Measurements from ENCODE around the gene CTXN1.

The CTXN1 gene

GRCh38 chr19:7916103-7916954 is 9.6 kb downstream of the CTXN1 start:
- TF ChIP-seq CTCF (IDR thresholded peaks at IDR 0.05; ENCODE audit: control insufficient read depth, insufficient read depth, low read depth, low read length, missing control alignments), result no peak
- DNase-seq (ENCODE audit: low read depth), result no peak
- H3K4me3 ChIP-seq (ENCODE audit: control insufficient read depth, low read depth, low read length), result peak overlapping the region; percentile 43

GRCh38 chr19:7915250-7916102 is 10.5 kb downstream of the CTXN1 start:
- no peak for TF ChIP-seq CTCF (IDR thresholded peaks at IDR 0.05; ENCODE audit: control insufficient read depth, insufficient read depth, low read depth, low read length, missing control alignments)
- peak overlapping the region; percentile 43 for H3K4me3 ChIP-seq (ENCODE audit: control insufficient read depth, low read depth, low read length)

GRCh38 chr19:7914598-7915045 is 11.3 kb downstream of the CTXN1 start, which contains the start of gene TGFBR3L:
TSS of gene TGFBR3L (plus strand) at chr19:7914830.
- TF ChIP-seq CTCF (IDR thresholded peaks at IDR 0.05; ENCODE audit: control insufficient read depth, insufficient read depth, low read depth, low read length, missing control alignments), result no peak
- H3K4me3 ChIP-seq (ENCODE audit: control insufficient read depth, low read depth, low read length), result peak within 1 kb of the TSS; percentile 43
- no peak for DNase-seq (ENCODE audit: low read depth)

More at GRCh38 chr19:7915250-7916102, 10.5 kb downstream of the CTXN1 start:
- DNase-seq (ENCODE audit: low read depth), result no peak

GRCh38 chr19:7914099-7914498 is 11.8 kb downstream of the CTXN1 start:
- no peak for TF ChIP-seq CTCF (IDR thresholded peaks at IDR 0.05; ENCODE audit: control insufficient read depth, insufficient read depth, low read depth, low read length, missing control alignments)
- no peak overlapping the region for H3K4me3 ChIP-seq (ENCODE audit: control insufficient read depth, low read depth, low read length)
- no peak for DNase-seq (ENCODE audit: low read depth)

- H3K4me3 ChIP-seq (ENCODE audit: control insufficient read depth, low read depth, low read length), result no peak overlapping the region
- TF ChIP-seq CTCF (IDR thresholded peaks at IDR 0.05; ENCODE audit: control insufficient read depth, insufficient read depth, low read depth, low read length, missing control alignments), result no peak
- DNase-seq (ENCODE audit: low read depth), result no peak
These were observed 12.3 kb downstream of the CTXN1 start for GRCh38 chr19:7913652-7914051.

- no peak overlapping the region for H3K4me3 ChIP-seq (ENCODE audit: control insufficient read depth, low read depth, low read length)
- no peak for TF ChIP-seq CTCF (IDR thresholded peaks at IDR 0.05; ENCODE audit: control insufficient read depth, insufficient read depth, low read depth, low read length, missing control alignments)
- no peak for DNase-seq (ENCODE audit: low read depth)
These were observed 13.0 kb downstream of the CTXN1 start for GRCh38 chr19:7912697-7913564.

Data from AG09309 (cell line).